ENCODE measurements around the gene PCDH15. TPM values are rescaled to one million over a fixed set of nuclear protein-coding genes. Genes with fewer than 3 reads are reported as not detected.

Gene PCDH15
- total RNA-seq, 4 donors from 2014 or later, result not detected

DNA sequence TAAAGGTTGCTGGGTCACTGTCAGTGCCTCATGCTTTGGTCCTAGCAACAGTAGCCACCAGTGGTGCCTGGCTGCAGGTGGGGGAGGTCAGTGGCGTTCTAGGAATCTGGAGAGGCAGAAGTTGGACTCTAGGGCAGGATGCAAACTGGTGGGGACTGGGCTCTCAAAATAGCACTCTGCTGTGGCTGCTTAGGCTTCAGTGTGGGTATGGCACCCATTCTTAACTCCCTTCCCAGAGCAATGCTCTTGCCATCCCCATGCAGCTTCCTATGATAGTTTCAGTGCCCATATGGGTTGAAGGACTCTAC is 330.8 kb downstream of the PCDH15 start:
- H3K4me1 ChIP-seq, result no peaks in the 10 kb centered on the region
- H3K9me3 ChIP-seq, result no peaks in the 10 kb centered on the region
- DNase-seq, result no peak
- H3K4me3 ChIP-seq, result no peak overlapping the region
- in situ Hi-C loops (cut with MboI; ENCODE audit: low sequenced_read_pairs in 4 of 4), result no loop called here
- intact Hi-C loops (cut with DNase I; ENCODE audit: low total_unique reads), result no loop called here
- no peak overlapping the region for H3K27ac ChIP-seq
- no peaks in the 10 kb centered on the region for H3K27me3 ChIP-seq
- no peak for TF ChIP-seq POLR2A (IDR thresholded peaks at IDR 0.05)
- TF ChIP-seq, protein P1, sequence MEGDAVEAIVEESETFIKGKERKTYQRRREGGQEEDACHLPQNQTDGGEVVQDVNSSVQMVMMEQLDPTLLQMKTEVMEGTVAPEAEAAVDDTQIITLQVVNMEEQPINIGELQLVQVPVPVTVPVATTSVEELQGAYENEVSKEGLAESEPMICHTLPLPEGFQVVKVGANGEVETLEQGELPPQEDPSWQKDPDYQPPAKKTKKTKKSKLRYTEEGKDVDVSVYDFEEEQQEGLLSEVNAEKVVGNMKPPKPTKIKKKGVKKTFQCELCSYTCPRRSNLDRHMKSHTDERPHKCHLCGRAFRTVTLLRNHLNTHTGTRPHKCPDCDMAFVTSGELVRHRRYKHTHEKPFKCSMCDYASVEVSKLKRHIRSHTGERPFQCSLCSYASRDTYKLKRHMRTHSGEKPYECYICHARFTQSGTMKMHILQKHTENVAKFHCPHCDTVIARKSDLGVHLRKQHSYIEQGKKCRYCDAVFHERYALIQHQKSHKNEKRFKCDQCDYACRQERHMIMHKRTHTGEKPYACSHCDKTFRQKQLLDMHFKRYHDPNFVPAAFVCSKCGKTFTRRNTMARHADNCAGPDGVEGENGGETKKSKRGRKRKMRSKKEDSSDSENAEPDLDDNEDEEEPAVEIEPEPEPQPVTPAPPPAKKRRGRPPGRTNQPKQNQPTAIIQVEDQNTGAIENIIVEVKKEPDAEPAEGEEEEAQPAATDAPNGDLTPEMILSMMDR (IDR thresholded peaks at IDR 0.05 in 4 of 5, conservative IDR thresholded peaks at IDR 0.05 in 1 of 5), result no peak
- no peaks in the 10 kb centered on the region for H3K36me3 ChIP-seq
- no peak for ATAC-seq

DNA sequence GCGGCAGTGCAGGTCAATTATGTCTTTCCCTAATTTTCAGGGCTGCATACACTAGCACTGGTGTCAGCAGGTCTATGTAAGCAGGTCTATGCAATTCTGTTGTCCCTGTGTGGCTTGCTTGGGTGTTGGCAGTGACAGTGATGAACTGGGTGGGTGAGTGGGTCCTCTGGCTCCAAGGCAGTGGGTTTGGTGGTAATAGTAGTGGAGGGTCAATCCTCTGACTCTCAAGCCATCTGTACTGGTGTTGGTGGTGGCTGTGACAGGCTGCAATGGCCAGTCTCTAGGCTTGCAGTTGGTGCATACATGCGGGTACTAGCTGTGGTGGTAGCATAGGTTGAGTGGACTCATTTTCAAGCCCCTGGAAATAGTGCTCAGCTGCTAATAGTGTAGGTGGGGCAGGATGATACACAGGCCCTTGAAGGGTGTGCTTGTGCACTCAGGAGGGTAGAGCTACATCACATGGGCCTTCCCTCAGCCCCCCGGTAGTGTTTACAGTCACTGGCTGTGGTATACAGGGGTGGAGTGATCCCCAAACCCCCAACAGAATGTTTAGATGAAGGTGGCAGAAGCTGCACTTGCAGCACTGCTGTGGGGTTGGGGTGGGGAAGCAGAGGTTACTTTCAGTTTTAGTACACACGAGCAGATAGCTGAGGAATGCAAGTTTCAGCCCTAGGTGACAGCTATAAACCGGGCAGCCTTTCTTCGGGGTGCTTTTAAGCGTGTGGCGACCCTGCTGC is 331.3 kb downstream of the PCDH15 start:
- H3K9me3 ChIP-seq, result no peaks in the 10 kb centered on the region
- in situ Hi-C loops (cut with MboI; ENCODE audit: low sequenced_read_pairs in 4 of 4) (no loop called here), intact Hi-C loops (cut with DNase I; ENCODE audit: low total_unique reads) (no loop called here)
- no peaks in the 10 kb centered on the region for H3K36me3 ChIP-seq
- H3K4me3 ChIP-seq, result no peak overlapping the region
- H3K27me3 ChIP-seq, result no peaks in the 10 kb centered on the region
- ATAC-seq (no peak), DNase-seq (no peak)
- H3K27ac ChIP-seq, result no peak overlapping the region
- TF ChIP-seq POLR2A (IDR thresholded peaks at IDR 0.05), result no peak
- TF ChIP-seq, protein P1 (IDR thresholded peaks at IDR 0.05 in 4 of 5, conservative IDR thresholded peaks at IDR 0.05 in 1 of 5), result no peak
- no peaks in the 10 kb centered on the region for H3K4me1 ChIP-seq

DNA sequence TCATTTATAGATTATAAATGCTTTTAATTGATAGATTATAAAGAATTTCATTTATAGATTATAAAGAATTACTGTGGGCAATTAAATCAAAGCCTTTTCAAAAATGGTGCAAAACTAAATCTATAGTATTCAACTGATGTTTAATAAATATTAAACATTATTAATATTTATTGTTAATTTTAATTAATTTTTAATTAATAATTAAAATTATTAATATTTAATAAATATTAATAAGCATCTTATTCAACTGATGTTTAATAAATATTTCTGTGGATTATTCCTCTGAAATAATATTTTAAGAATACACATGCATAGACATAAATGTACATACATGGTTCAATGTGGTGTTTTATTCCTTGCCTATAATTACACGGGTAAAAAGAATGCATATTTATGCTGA is 346.8 kb downstream of the PCDH15 start:
- no peak overlapping the region for H3K4me3 ChIP-seq
- H3K27me3 ChIP-seq, result no peaks in the 10 kb centered on the region
- TF ChIP-seq, protein P1 (IDR thresholded peaks at IDR 0.05 in 4 of 5, conservative IDR thresholded peaks at IDR 0.05 in 1 of 5), result no peak
- no peak for TF ChIP-seq POLR2A (IDR thresholded peaks at IDR 0.05)
- no peak for DNase-seq
- H3K27ac ChIP-seq, result no peak overlapping the region
- H3K4me1 ChIP-seq, result no peaks in the 10 kb centered on the region
- H3K9me3 ChIP-seq, result no peaks in the 10 kb centered on the region
- no peaks in the 10 kb centered on the region for H3K36me3 ChIP-seq
- no peak for ATAC-seq
- in situ Hi-C loops (cut with MboI; ENCODE audit: low sequenced_read_pairs in 4 of 4), result no loop called here
- intact Hi-C loops (cut with DNase I; ENCODE audit: low total_unique reads), result no loop called here

DNA sequence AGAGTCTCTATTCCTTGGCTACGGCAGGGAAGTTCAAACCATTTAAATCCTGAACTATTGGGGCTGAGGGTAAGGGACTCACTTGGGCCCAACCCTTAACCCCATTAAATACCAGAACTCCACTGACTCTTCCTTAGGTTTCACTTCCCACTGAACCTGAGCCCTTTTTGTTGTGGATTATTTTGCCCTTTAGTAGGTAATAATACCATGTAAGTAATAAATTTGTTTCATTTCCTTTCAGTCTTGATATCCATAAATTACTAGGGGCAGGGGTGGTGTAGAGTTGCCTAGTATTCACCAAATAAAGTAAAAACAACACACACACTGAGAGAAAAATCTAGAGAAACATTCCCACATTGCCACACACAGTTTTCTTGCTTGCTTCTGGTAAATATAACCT is 352.0 kb downstream of the PCDH15 start:
- DNase-seq (no peak), ATAC-seq (no peak)
- in situ Hi-C loops (cut with MboI; ENCODE audit: low sequenced_read_pairs in 4 of 4) (no loop called here), intact Hi-C loops (cut with DNase I; ENCODE audit: low total_unique reads) (no loop called here)
- Histone ChIP-seq H3K4me1 (no peaks in the 10 kb centered on the region), H3K9me3 (no peaks in the 10 kb centered on the region), H3K36me3 (no peaks in the 10 kb centered on the region), H3K27me3 (no peaks in the 10 kb centered on the region), H3K4me3 (no peak overlapping the region), H3K27ac (no peak overlapping the region)
- TF ChIP-seq, protein P1 (IDR thresholded peaks at IDR 0.05 in 4 of 5, conservative IDR thresholded peaks at IDR 0.05 in 1 of 5), result no peak
- no peak for TF ChIP-seq POLR2A (IDR thresholded peaks at IDR 0.05)

DNA sequence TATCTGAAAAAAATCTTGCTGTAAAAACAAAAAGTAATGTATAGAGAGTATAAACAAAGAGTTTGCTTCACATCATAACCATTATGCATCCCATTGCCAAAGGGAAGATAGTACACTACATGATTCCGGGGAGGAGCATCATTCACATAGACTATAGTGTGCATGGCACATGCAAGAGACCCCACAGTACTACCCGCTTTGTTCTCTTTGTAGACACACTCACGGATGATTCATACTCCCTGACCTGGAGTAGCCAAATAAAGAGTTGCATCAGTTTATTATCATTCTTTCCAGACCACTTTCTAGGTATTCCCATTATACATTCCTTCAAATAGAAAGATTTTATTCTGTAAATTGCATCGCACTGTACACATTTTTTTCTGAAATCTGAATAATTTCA is 356.9 kb downstream of the PCDH15 start:
- no peaks in the 10 kb centered on the region for H3K4me1 ChIP-seq
- intact Hi-C loops (cut with DNase I; ENCODE audit: low total_unique reads) (no loop called here), in situ Hi-C loops (cut with MboI; ENCODE audit: low sequenced_read_pairs in 4 of 4) (no loop called here)
- H3K36me3 ChIP-seq, result no peaks in the 10 kb centered on the region
- no peak overlapping the region for H3K27ac ChIP-seq
- no peak for ATAC-seq
- H3K4me3 ChIP-seq, result no peak overlapping the region
- no peak for DNase-seq
- H3K27me3 ChIP-seq, result no peaks in the 10 kb centered on the region
- H3K9me3 ChIP-seq, result no peaks in the 10 kb centered on the region
- TF ChIP-seq, protein P1 (IDR thresholded peaks at IDR 0.05 in 4 of 5, conservative IDR thresholded peaks at IDR 0.05 in 1 of 5), result no peak
- TF ChIP-seq POLR2A (IDR thresholded peaks at IDR 0.05), result no peak
